ENCODE results near the gene PRKCE.

Gene PRKCE

DNA sequence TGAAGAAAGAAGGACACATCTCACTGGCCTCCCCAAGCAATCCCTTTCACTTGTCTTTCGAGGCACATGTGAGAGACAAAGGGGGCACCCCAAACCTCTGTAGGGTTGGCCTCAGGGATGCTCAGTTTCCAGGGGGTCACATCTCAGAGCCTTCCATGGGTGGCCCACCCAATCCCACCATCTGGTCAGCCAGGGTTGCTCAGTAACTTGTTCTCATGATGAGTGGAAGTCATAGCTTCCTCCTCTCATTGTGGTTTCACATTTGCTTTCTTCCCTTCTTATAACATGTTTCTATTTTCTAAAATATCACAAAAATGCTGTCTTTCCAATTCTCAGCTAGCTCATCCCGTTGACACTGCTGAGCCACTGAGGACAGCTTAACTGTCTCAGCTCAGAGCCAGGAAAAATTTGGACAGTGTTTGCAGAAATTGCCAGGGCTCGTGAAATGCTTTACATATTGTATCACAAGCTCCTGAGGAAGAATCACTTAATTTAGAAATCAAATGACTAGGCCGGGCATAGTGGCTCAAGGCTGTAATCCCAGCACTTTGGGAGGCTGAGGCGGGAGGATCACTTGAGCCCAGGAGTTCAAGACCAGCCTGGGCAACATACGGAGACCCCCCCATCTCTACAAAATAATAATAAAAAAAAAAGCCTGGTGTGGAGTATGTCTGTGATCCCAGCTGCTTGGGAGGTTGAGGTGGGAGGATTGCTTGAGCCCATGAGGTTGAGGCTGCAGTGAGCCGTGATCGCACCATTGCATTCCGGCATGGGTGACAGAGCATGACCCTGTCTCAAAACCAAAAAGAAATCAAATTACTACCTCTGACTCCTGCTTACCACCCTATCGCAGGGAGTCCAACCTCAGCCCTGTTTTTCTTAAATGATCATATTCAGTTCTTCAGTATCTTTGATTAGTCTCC, 129.3 kb downstream of the PRKCE start:
- DNase-seq (ENCODE audit: low spot score) = no peak

GRCh38 chr2:45781464-45781811, 130.0 kb downstream of the PRKCE start:
- no peak for DNase-seq (ENCODE audit: low spot score)

DNA sequence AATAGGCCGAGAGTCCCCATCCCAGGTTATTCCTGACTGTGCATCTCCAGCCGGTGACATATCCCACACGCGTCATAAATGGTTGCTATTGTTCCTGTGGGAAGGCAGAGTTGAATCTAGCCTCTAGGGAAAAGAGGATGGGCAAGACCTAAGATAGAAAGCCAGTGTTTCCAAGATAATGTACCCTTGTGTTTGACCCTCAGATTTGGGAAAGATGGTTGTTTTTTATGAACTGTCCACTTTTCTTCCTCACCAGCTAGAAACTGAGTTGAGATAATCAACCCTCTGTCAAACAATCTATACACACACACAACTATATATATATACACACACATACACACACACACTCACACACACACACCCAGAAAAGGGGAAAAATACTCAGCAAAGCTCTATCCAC, 131.0 kb downstream of the PRKCE start:
- DNase-seq (ENCODE audit: low spot score) = peak; percentile 33

- DNase-seq (ENCODE audit: low spot score) = peak; percentile 71
Measured at GRCh38 chr2:45782986-45783385, 131.5 kb downstream of the PRKCE start.

GRCh38 chr2:45786030-45786835, 134.8 kb downstream of the PRKCE start:
- no peak for DNase-seq (ENCODE audit: low spot score)

DNA sequence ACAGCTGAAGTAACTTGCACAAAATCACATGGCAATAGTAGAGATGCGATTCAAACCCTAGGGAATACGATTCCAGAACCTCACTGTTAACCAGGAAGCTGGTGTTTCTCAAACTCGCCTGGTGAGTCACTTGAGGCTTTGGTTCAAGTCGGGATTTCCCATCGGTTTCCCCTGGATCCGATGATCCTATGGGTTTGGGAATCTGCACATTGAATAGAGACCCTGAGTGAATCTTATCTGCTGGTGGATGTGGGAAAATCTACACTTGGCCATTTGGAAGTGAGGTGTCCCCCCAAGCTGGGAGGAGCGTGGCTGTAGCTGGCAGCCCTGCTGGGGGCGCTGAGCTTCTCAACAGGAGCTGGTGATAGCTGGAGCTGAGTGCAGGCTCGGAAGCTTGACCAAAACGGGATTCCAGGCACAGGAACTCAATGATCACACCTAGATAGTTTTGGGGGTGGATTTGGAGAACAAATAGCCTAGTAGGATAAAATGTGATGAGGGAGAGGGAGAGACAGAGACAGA, 135.4 kb downstream of the PRKCE start:
- no peak for DNase-seq (ENCODE audit: low spot score)

- DNase-seq (ENCODE audit: low spot score) = no peak
Measured at GRCh38 chr2:45788401-45788800, 136.9 kb downstream of the PRKCE start.

- no peak for DNase-seq (ENCODE audit: low spot score)
Measured at GRCh38 chr2:45789317-45789716, 137.8 kb downstream of the PRKCE start.

DNA sequence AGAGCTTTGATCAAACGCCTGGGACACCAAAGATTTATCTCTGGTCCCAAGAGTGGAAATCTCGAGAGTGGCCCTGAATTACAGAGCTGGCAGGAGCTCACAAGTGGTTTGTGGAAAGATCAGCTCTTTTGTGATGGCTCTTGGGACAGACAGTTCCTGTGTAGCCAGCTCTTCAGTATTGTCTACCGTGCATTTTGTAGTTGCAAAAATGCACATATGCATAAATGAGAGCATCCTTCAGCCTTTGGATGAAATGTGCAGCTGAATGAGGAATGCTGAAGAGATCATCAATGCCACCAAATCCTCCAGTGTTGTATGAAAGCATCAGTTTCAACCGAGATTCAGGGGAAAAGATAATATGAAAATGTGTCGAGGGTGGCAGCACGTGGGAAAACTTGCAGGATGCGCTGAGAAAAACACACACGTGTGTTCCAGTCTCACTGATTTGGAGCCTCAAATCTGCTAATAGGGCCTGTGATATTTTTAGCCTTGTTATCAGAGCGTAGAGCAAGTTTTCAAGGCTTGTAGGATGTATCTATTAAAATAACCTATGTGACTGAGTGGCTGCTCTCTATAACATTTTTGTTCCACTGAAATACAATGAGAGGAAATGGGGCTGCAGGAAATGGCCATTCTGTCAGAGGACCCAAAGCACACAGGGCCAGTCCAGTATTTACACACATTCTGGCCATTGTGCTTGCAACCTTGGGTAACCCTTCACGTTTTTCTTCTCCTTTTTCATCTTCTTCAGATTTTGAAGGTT, 138.7 kb downstream of the PRKCE start:
- peak; percentile 44 for DNase-seq (ENCODE audit: low spot score)

DNA sequence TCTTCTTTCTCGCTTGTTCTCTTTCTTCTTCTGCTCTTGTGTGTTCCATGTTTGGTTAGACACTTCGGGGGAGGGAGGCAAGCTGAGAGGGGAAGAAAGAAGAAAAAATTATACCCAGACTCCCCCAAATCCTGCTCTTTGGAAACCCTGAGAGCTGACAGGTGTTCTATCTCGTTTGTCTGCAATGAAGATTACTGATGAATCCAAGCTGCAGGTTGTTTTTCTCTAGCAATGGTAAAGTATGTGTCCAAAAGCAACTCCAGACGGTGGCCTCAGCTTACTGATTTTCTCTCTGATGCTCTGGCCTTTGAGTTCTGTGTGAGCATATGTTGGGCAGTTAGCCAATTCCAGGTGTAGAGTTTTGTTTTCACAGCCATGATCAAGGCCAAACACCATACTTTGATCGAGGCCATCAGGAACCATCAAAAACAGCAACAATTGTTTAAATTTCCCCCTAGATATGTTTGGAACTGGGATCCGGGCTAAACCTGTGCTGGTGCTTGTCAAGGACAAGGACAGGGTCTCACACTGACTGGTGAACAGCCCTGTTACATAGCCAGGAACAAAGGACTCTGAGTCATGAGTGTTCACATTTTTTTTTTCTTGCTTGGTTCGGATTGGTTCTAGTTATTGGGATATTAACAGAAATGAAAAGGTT, 142.0 kb downstream of the PRKCE start:
- DNase-seq (ENCODE audit: low spot score) = no peak

DNA sequence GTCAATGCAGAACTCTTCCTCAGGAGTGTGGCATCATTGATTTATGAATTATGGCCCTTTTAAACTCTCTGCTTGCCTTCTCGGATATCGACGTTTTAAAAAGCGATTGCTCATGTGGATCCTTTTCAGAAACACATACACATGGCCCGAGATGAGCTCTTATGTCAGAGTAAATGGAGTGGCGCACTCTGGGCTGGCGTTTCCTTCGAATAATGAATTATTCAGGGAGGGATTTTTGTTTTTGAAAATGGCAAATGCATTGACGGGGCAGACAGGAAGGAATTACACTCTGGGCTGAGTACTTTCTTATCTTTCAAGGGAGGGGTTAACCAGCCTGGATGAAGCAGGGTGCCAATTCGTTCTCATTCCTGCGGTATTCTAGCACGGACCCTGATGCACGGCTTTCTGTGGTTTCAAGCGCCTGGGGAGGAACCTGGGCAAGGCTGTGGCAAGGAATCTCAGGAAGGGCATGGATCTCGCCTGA, 142.7 kb downstream of the PRKCE start:
- no peak for DNase-seq (ENCODE audit: low spot score)

- no peak for DNase-seq (ENCODE audit: low spot score)
Measured at GRCh38 chr2:45796500-45796899, 145.0 kb downstream of the PRKCE start.

GRCh38 chr2:45797451-45798230, 146.2 kb downstream of the PRKCE start:
- DNase-seq (ENCODE audit: low spot score) = no peak

DNA sequence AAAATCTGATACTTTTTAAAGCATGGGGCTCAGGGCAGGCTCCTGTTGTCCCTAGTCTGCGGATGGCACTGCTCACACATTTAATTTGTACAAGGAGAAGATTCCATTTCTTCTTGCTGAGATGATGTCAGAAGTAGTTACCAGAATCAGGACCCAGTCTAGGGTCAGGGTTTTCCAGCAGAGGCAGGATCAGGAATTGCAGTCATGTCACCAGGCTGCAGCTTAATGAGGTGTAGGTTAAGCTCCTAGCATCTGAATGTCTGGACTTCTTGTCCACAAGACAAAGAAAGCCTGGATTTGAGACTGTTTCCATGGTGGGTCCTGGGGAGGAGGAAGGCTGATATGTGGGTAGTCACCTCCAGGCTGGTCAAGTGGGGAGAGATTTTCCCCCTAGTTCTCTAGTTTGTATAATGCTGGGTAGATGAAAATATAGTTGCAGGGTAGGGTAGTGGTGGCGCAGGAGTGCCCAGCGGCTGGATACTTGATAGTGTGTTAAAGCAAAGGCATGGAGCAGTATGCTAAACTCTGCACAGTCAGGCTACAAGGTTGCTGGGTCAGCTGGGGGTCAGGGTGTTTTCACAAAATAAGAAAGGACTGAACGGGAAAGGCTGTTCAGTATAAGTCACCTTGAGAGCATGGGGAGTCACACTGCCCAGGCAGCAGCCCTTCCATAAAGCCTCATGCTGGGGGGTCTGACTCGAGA, 148.4 kb downstream of the PRKCE start:
- DNase-seq (ENCODE audit: low spot score) = no peak

GRCh38 chr2:45802499-45803138, 151.1 kb downstream of the PRKCE start:
- DNase-seq (ENCODE audit: low spot score) = no peak

DNA sequence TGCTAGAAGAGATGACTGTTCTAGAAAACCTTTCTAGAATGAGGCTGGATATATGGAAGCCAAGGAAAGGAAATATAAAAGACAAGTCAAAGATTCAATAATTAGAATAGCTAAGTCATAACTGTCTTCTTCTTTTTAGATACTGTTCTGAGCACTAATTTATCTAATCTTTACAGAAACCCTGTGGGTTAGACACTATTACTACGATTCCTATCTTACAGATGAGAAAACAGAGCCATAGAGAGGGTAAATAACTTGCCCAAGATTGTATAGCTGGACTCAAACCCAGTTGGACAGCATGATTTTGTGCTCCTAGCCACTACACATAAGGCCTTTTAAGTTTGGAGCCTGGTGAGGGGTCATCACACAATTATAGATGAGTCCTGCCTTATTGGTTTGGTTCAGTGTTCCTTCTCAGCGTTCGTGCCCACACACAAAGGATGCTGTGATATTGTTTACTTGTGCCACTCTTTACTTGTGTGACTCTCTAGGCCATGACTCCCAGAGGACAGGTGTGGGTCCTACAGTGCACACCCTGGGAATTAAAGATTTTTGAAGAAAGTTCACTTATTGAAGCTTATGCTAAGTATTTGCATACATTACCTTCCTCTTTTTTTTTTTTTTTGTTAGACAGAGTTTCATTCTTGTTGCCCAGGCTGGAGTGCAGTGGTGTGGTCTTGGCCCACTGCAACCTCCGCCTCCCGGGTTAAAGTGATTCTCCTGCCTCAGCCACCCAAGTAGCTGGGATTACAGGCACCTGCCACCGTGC, 153.7 kb downstream of the PRKCE start:
- DNase-seq (ENCODE audit: low spot score) = no peak

- no peak for DNase-seq (ENCODE audit: low spot score)
Measured at GRCh38 chr2:45806563-45807358, 155.3 kb downstream of the PRKCE start.

DNA sequence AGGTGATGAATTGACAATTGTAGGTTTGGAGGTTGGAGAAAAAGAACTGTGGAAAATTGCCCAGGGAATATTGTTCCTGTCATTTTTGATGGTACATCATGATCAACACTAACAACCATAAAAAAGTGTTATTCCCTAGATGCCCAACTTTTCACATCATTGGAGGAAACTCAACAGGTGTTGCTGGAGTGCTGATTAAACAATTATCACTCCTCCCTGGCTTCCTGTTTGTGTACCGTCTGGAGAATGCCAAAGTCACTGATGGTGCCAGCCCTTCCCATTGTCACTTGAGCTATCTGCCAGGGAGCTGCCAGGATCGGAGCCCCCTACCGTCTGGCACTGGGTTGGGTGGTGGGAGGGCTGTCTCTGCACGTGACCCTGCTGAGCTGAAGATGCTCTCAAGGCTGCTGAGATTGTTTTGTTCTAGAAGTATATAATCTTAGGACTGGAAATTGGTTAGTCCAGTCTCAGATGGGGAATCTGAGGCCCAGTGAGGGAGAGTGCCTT, 156.9 kb downstream of the PRKCE start:
- DNase-seq (ENCODE audit: low spot score) = no peak

All from putamen (tissue), 1 donor.